ENCODE measurements around the gene WWOX.

WWOX gene

GRCh38 chr16:78560997-78561396 lies 461.5 kb downstream of the WWOX start:
- DNase-seq, result no peak

GRCh38 chr16:78562111-78562510 lies 462.7 kb downstream of the WWOX start:
- DNase-seq, result no peak

- no peak for DNase-seq
Observed at GRCh38 chr16:78562650-78563049, 463.2 kb downstream of the WWOX start.

GRCh38 chr16:78563905-78564304 lies 464.5 kb downstream of the WWOX start:
- no peak for DNase-seq

DNA sequence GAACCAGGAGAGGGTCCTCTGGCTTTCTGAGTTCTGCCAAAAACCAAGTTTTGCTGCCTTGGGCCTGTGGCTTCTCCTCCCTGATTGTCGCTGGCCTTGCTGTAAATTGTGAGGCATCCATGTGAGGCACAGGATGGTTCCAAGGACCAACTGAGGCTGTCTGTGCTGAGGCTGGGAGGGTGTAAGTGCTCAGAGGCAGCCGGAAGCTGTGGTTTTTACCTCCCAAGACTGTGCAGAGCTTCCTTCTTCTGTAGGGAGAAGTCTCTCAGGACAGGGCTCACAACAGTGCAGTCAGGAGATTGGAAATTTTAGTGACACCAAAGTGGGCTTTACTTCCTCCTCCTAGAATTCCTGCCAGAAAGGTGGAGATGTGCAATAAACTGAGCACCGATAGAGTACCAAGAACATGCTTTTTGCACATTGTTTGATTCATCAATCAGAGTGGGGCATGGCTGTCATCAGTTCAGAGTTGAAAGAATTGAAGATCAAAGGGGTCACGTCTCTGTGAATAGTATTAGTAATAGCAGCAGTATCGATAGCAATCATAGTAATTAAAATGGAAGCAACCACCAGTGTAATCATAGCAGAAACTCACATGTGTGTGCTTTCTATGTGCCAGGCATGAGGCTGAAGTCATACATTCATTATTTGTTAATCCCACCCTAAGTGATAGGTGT lies 467.1 kb downstream of the WWOX start:
- no peak for DNase-seq

GRCh38 chr16:78570399-78571141 lies 471.1 kb downstream of the WWOX start:
- DNase-seq, result no peak

DNA sequence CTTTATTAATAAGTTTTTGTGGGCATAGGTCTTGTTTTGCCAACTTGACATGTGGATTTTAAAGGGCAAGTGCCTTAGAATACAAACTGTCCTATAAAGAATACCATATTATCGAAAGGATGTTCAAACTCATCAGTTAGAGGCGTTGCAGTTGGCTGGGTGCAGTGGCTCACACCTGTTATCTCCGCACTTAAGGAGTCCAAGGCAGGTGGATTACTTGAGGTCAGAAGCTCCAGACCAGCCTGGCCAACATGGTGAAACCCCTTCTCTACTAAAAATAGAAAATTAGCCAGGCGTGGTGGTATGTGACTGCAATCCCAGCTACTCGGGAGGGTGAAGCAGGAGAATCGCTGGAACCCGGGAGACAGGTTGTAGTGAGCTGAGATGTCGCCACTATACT lies 472.0 kb downstream of the WWOX start:
- no peak for DNase-seq

DNA sequence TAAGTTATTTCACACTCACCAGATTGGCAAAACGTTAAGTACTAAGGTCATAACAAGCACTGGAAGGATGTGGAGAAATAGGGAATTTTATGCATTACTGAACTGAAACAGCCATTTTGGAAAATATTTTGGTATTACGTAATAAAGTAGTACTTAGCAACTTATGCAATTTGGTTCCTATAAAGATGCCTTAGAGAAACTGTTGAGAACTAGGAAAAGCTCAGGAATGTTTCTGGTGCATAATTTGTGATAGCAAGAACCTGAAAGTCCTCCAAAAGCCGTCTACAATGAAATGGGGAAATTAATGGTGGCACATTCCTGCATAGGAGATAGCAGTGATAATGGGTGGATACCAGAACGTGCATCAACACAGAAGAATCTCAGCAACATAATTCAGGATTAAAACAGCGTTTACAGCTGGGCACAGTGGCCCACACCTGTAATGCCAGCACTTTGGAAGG lies 472.5 kb downstream of the WWOX start:
- no peak for DNase-seq

DNA sequence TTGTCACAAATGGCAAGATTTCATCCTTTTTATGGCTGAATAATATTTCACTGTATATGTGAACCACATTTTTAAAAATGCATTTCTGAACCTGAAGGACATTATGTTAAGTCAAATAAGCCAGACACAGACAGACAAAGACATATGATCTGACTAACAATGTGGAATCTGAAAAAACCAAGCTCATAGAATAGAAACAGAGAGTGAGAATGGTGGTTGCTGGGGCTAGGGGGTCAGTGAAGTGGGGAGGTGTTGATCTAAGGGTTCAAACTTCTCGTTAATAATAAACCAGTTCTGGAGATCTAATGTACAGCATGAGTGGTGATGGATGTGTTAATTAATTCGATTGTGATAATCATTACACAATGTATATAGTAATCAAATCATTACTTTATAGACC lies 475.1 kb downstream of the WWOX start:
- no peak for DNase-seq

- DNase-seq, result no peak
Observed at GRCh38 chr16:78576941-78577340, 477.5 kb downstream of the WWOX start.

DNA sequence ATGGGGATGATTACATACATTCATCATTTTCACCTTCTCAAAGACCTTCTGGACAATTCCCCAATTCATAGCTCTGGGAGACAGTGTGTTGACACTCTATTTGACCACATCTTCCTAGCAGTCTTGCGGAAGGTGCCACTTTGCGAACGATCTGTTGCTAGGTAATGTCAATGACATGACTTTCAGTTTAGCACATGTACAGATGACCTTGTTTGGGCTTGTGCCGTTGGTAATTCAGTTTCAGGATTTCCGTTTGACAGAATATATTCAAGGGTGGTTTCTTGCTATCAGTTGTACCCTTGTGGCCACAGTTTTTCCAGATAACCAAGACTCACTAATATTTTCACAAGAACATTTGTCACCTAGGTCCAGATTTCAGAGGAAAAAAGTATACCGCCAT lies 478.2 kb downstream of the WWOX start:
- DNase-seq, result no peak

GRCh38 chr16:78579020-78579419 lies 479.6 kb downstream of the WWOX start:
- DNase-seq, result no peak

DNA sequence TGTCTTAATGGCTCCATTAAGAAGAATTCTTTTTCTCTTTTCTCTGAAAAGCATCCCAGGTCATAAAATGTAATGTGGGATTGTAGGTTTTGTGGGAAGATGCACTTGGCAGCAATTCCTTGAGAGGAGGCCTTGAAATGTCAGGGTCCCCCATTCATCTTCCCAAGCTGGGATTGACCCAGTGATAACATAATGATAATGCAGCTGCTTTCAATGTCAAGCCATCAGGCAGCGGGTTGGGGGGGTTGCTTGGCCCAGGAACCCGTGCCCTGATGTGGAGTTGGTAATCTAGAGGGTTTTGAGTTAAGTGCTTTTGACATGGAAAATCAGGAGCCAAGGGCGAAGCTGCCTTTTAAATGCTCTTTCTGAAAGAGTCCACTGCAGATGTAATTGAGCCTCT lies 484.0 kb downstream of the WWOX start:
- DNase-seq, result no peak

GRCh38 chr16:78584213-78584860 lies 484.9 kb downstream of the WWOX start:
- no peak for DNase-seq

- DNase-seq, result no peak
Observed at GRCh38 chr16:78584991-78585390, 485.5 kb downstream of the WWOX start.

- no peak for DNase-seq
Observed at GRCh38 chr16:78589331-78589730, 489.9 kb downstream of the WWOX start.

- DNase-seq, result no peak
Observed at GRCh38 chr16:78591682-78592103, 492.2 kb downstream of the WWOX start.

DNA sequence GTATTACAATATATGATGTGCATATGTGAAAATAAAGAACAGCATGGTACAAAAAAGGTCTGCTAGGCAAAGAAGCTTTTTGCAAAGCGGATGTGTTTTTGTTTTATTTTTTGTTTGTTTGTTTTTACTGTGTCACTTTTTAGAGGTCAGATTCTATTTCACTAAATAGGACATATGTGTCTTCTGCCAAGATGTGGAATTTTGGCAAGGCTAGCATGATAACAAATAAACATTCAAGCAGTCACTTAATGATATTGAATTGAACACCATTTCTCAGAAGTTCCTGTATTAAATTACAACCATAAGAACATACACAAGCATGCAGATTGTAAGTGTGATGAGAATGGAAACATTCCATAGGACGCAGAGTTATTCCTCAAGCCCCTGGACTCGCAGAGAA lies 492.7 kb downstream of the WWOX start:
- no peak for DNase-seq

- DNase-seq, result no peak
Observed at GRCh38 chr16:78593352-78593751, 493.9 kb downstream of the WWOX start.

DNA sequence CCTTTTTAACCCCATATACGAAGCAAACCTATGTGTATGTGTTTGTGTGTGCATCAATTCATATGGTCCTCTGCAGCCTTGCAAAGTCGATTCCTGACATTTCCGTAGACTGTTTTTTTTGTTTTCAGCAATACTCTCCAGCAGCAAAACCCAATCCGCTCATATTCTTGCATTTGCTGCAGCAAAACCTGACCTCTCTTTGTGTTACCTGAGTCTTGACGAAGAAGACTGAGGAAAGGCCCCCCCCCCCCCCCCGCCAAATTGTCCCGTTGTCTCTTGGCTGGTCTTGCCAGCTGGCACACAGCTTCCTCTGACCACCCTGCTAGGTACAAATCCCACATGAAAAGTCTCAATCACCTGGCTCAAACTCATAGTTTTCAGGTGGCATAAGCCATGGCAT lies 494.7 kb downstream of the WWOX start:
- DNase-seq, result no peak

GRCh38 chr16:78596348-78596995 lies 497.0 kb downstream of the WWOX start:
- DNase-seq, result no peak

DNA sequence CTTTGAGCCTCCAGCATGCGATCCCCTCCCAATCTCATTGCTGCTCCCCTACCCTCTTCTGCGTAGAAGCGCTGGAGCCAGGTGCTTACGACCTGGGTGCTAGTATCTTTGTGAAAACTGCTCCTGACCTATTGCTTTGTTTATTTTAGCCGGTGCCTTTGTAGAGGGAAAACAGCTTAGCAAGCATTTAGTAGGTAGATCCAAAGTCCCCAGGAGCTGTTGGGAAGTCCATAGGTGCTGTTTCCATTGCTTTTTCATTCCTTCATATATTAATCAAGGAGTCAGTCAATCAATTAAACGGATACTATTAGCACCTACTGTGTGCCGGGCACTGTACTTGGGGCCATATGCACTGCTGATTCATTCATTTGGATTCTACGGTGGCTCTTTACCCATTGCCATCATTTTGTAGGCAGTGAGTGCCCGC lies 497.6 kb downstream of the WWOX start:
- no peak for DNase-seq
